Smooth muscle cell (in vitro differentiated cells): ENCODE measurements around the gene CRYL1. TPM values are rescaled to one million over a fixed set of nuclear protein-coding genes. Genes with fewer than 3 reads are reported as not detected.
A peak's percentile ranks its signal among the peaks of the same experiment; 100 is the strongest.

Experiments
- DNase-seq: peaks from one replicate; lab custom pipeline; 2025; ENCODE audit not compliant: unreplicated experiment; lab: John Stamatoyannopoulos, UW
- H2AFZ ChIP-seq: fragments of 200-600 bp; sonication (generic); 2 replicates; pipeline ENCODE4 v1.6.0; 2016; ENCODE audit warnings: antibody characterized with exemption, low read depth, mild to moderate bottlenecking
- H3F3A ChIP-seq: fragments of 200-600 bp; sonication (generic); 2 replicates; pipeline ENCODE4 v1.6.0; 2017; ENCODE audit warnings: antibody characterized with exemption, low read depth
- H3K27ac ChIP-seq: fragments of 200-600 bp; sonication (generic); 2 replicates; pipeline ENCODE4 v1.5.1; 2016; ENCODE audit warnings: low read depth, mild to moderate bottlenecking
- H3K27me3 ChIP-seq: fragments of 200-600 bp; sonication (generic); 2 replicates; pipeline ENCODE4 v1.6.1; 2016; ENCODE audit warnings: low read depth, mild to moderate bottlenecking
- H3K36me3 ChIP-seq: fragments of 200-600 bp; sonication (generic); 2 replicates; pipeline ENCODE4 v1.5.1; 2016; ENCODE audit warnings: low read depth
- H3K4me1 ChIP-seq: fragments of 200-600 bp; sonication (generic); 2 replicates; pipeline ENCODE4 v1.5.1; 2016; ENCODE audit warnings: low read depth
- H3K4me2 ChIP-seq: fragments of 200-600 bp; sonication (generic); 2 replicates; pipeline ENCODE4 v1.6.0; 2016; ENCODE audit warnings: mild to moderate bottlenecking
- H3K4me3 ChIP-seq: fragments of 200-600 bp; sonication (generic); 2 replicates; pipeline ENCODE4 v1.5.1; 2016; ENCODE audit warnings: mild to moderate bottlenecking
- H3K79me2 ChIP-seq: fragments of 200-600 bp; sonication (generic); 2 replicates; pipeline ENCODE4 v1.6.0; 2016; ENCODE audit warnings: low read depth, mild to moderate bottlenecking
- H3K9ac ChIP-seq: fragments of 200-600 bp; sonication (generic); 2 replicates; pipeline ENCODE4 v1.6.0; 2016; ENCODE audit warnings: low read depth
- H3K9me3 ChIP-seq: fragments of 200-600 bp; sonication (generic); replicated peaks from 2 replicates; pipeline ENCODE4 v1.5.1; 2016; ENCODE audit warnings: low read depth
- H4K20me1 ChIP-seq: fragments of 200-600 bp; sonication (generic); 2 replicates; pipeline ENCODE4 v1.6.0; 2016; ENCODE audit warnings: low read depth
- CTCF ChIP-seq: fragments of 200-600 bp; sonication (generic); IDR thresholded peaks from 2 replicates; pipeline ENCODE4 v1.5.1; 2017; ENCODE audit warnings: borderline replicate concordance, mild to moderate bottlenecking, antibody characterized with exemption; ENCODE audit not compliant: insufficient read depth, poor library complexity, severe bottlenecking
- WGBS: methylation state at CpG from one replicate; pipeline ENCODE4 v1.1.7; 2016; ENCODE audit warnings: low lambda C conversion rate; 5-methylcytosine and 5-hydroxymethylcytosine counted together
- polyA plus RNA-seq: library from polyadenylated mRNA; unstranded; fragments of >200 nt; fragmentation: Nextera tagmentation; extraction: Ambion mirVana; gene quantifications from 2 replicates; pipeline ENCODE4 v1.2.1, GENCODE V29; 2016
- total RNA-seq: library from RNA; depleted of rRNA; stranded (reverse); fragments of >200 nt; gene quantifications from 2 replicates; pipeline ENCODE4 v1.2.3, GENCODE V29; 2014

The CRYL1 gene
- total and polyA plus RNA-seq, 2 experiments from 2014 or later = 6.5 to 12.4 TPM

GRCh38 chr13:20371825-20372224, 153.8 kb downstream of the CRYL1 start:
- no peaks in the 10 kb centered on the region for H3F3A ChIP-seq
- 90% methylated on average over 4 of the region's 4 CpGs for WGBS
- H4K20me1 ChIP-seq = no peaks in the 10 kb centered on the region
- H3K79me2 ChIP-seq = no peaks in the 10 kb centered on the region
- H3K27me3 ChIP-seq = no peaks in the 10 kb centered on the region
- H3K9me3 ChIP-seq = no peaks in the 10 kb centered on the region
- H2AFZ ChIP-seq = no peak overlapping the region
- H3K4me2 ChIP-seq = no peak overlapping the region
- H3K9ac ChIP-seq = no peak overlapping the region
- no peak overlapping the region for H3K27ac ChIP-seq
- no peak for TF ChIP-seq CTCF
- no peak overlapping the region for H3K4me3 ChIP-seq
- H3K4me1 ChIP-seq = peaks cover 6% of the 10 kb centered on the region
- no peak for DNase-seq
- no peaks in the 10 kb centered on the region for H3K36me3 ChIP-seq

GRCh38 chr13:20370815-20371421, 154.7 kb downstream of the CRYL1 start:
- WGBS = 65% methylated on average over 2 of the region's 2 CpGs
- no peaks in the 10 kb centered on the region for H3K79me2 ChIP-seq
- TF ChIP-seq CTCF = no peak
- H3K9ac ChIP-seq = no peak overlapping the region
- H3K4me2 ChIP-seq = no peak overlapping the region
- H3K4me3 ChIP-seq = no peak overlapping the region
- H2AFZ ChIP-seq = no peak overlapping the region
- no peaks in the 10 kb centered on the region for H4K20me1 ChIP-seq
- no peaks in the 10 kb centered on the region for H3K27me3 ChIP-seq
- DNase-seq = no peak
- H3K36me3 ChIP-seq = no peaks in the 10 kb centered on the region
- peak overlapping the region; percentile 78 for H3K27ac ChIP-seq
- H3K9me3 ChIP-seq = no peaks in the 10 kb centered on the region
- H3K4me1 ChIP-seq = peaks cover 6% of the 10 kb centered on the region
- no peaks in the 10 kb centered on the region for H3F3A ChIP-seq

GRCh38 chr13:20369886-20370361, 155.7 kb downstream of the CRYL1 start:
- peak overlapping the region; percentile 78 for H3K27ac ChIP-seq
- no peaks in the 10 kb centered on the region for H4K20me1 ChIP-seq
- peaks cover 6% of the 10 kb centered on the region for H3K4me1 ChIP-seq
- H3K79me2 ChIP-seq = no peaks in the 10 kb centered on the region
- no peak for TF ChIP-seq CTCF
- no peak for DNase-seq
- no peaks in the 10 kb centered on the region for H3F3A ChIP-seq
- H2AFZ ChIP-seq = no peak overlapping the region
- H3K4me3 ChIP-seq = no peak overlapping the region
- H3K36me3 ChIP-seq = no peaks in the 10 kb centered on the region
- no peaks in the 10 kb centered on the region for H3K27me3 ChIP-seq
- no peak overlapping the region for H3K9ac ChIP-seq
- H3K9me3 ChIP-seq = no peaks in the 10 kb centered on the region
- no peak overlapping the region for H3K4me2 ChIP-seq
- 72% methylated on average over 8 of the region's 8 CpGs for WGBS

- Histone ChIP-seq H3K79me2 (no peaks in the 10 kb centered on the region), H3K9ac (no peak overlapping the region), H3K27ac (no peak overlapping the region), H4K20me1 (no peaks in the 10 kb centered on the region), H3K27me3 (no peaks in the 10 kb centered on the region), H3F3A (peaks cover 1% of the 10 kb centered on the region), H2AFZ (no peak overlapping the region), H3K9me3 (no peaks in the 10 kb centered on the region), H3K4me3 (no peak overlapping the region), H3K36me3 (no peaks in the 10 kb centered on the region), H3K4me2 (no peak overlapping the region), H3K4me1 (peaks cover 6% of the 10 kb centered on the region)
- WGBS = 96% methylated on average over 8 of the region's 8 CpGs
- no peak for DNase-seq
- TF ChIP-seq CTCF = no peak
Observed at GRCh38 chr13:20366056-20366455, 159.6 kb downstream of the CRYL1 start.
